HG02981 (cell line): Measurements from ENCODE around the gene HLCS.

Experiments
- ATAC-seq: cut with Tn5 transposase; IDR thresholded peaks from one replicate; pipeline ENCODE4 v1.9.1; 2021; ENCODE audit warnings: mild to moderate bottlenecking, moderate library complexity; ENCODE audit not compliant: unreplicated experiment

HLCS gene

DNA sequence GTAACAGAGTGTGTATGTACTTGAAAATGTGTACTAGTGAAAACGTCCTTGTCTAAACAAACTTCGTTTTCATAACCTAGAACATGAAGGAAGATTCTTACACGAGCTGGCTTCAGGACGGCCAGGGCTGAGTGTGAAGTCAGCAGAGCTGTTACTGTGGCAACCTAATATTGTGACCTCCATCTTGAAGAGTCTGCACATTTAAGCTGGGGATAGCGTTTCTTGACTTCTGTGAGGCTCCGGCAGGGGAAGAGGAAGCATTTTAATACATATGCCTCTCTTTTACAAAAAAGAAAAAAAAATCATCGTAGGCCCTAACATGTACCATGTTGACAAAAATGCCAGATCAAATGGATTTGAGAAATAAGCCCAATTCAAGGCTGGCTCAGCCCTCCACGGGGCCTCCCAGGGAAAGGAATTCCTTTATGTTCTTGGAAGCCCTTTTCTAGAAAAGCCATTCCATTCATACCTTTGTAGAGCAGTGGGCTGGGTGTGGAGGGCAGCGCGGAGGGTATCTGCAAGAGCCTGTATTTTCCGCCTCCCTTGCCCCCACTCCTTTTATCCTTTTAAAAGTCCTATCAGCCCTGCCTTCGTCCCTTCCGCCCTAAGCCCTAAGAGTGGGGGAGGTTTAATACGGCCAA is 216.4 kb downstream of the HLCS start:
- ATAC-seq: no peak

DNA sequence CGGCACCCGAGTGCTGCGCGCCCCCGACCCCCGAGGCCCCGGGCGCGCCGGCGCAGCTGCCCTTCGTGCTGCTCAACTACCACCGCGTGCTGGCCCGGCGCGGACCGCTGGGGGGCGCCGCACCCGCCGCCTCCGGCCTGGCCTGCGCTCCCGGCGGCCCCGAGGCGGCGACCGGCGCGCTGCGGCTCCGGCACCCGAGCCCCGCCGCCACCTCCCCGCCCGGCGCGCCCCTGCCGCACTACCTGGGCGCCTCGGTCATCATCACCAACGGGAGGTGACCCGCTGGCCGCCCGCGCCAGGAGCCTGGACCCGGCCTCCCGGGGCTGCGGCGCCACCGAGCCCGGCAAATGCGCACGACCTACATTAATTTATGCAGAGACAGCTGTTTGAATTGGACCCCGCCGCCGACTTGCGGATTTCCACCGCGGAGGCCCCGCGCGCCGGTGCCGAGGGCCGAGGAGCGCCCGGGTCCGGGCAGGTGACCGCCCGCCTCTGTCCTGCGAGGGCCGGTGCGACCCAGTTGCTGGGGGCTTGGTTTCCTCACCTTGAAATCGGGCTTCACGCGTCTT is 218.6 kb downstream of the HLCS start:
- no peak for ATAC-seq

DNA sequence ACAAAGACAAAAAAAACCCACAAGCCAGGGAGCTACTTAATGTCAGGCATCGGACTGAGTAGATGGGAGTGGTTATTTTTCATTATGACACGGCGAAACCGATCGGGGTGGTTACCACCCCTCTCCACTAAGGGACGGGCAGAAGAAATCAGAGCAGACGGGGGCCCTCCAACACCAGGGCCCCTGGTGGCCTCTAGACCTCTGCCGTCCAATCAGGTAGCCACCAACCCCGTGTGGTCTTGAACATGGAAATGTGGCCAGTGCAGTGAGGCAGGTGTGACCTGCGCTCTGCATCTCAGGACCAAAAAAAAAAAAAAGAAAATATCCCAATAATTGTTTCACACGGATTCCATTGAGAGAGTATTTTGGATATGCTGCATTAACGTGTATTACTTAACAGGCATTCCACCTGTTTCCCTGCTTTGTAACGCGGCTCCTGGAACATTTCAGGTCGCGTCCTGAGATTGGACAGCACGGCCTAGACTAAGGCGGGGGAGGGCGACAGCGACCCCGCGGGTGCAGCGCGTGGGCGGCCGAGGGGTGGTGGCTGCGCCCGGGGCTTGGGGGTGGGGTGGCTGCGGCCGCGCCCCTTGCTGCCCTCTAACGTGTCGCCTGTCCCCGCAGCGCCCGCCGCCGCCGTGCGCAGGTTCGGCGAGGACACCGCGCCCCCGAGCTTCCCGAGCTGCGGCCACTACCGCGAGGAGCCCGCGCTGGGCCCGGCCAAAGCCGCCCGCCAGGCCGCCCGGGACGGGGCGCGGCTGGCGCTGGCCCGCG is 219.2 kb downstream of the HLCS start:
- no peak for ATAC-seq

DNA sequence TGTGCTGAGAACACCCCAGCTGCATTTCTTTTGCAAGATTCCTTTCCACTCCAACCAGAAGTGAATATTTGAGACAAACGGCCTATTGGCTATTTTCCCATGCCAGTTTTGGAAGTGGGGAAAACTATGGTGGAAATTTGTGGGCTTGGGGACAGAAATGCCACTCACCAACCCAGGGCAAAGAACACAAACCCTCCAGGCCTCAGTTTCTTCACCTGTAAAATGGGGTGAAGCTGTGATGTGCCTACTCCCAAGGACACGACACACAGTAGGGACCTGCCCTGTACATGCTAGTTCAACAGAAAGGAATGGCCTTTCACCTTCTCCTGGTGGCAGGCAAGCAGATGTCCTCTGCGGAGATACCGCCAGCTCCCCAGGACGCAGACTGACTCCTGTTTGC is 221.0 kb downstream of the HLCS start:
- ATAC-seq: no peak

DNA sequence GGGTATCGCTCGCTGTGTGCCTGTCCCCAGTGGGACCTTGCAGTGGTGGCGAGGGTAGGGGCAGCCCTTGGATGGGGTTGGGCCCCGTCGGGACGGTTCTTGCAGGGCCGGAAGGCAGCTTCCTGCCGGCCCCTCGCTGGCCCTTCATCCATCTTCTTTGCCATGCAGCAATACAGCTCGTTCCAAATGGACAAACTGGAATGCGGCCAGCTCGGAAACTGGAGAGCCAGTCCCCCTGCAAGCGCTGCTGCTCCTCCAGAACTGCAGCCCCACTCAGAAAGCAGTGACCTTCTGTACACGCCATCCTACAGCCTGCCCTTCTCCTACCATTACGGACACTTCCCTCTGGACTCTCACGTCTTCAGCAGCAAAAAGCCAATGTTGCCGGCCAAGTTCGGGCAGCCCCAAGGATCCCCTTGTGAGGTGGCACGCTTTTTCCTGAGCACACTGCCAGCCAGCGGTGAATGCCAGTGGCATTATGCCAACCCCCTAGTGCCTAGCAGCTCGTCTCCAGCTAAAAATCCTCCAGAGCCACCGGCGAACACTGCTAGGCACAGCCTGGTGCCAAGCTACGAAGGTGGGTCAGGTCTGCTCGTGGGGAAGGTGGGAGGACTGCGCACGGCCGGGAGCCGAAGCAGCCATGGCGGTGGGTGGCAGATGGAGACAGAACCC is 221.8 kb downstream of the HLCS start:
- ATAC-seq: no peak

DNA sequence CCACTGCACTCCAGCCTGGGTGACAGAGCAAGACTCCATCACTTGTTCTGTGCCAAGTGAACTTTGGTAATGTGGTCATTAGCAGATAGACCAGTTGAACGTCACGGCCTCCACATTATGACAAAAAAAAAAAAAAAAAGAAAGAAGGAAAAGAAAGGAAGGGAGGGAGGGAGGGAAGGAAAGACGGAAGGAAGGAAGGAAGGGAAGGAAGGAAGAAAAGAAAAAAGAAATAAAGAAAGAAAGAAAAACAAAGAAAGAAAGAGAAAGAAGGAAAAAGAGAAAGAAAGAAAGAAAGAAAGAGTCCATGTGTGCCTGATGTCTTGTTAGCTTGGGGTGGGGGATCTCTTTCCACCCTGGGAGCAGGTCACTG is 222.3 kb downstream of the HLCS start:
- no peak for ATAC-seq

DNA sequence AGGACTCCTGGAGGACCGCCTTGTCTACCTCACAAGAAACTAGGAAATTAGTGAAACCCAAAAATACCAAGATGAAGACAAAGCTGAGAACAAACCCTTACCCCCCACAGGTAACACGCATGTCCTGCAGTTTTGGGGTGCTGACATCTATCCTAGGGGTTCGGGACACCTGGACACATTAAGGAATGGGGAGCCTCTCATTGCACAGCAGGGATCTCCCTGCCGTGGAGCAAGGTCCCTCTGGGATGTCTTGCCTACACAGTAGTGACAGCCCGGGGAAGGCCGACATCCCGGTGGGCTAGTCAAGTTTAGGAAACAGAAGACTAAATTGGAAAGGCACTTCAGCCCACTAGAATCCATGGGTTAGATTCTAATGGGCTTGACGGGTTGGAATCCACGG is 223.0 kb downstream of the HLCS start:
- no peak for ATAC-seq

DNA sequence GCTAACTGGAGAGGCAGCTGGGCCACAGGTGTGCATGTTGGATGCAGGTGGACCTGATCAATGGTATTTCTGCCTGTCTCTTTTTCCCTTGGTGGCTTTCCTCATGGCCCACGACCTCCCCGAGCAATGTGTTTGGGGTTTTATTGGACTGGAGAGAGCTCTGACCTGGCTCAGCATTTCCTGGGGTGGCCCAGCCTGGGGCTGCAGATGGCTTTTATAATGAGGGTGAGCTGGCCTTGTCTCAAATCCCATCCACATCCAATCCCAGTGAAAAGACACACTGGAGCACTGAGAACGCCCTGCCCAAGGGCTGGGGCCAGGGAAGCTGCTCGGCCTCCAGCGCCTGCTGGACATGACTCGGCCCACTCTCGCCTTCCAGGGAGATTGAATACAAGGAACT is 223.5 kb downstream of the HLCS start:
- ATAC-seq: no peak

DNA sequence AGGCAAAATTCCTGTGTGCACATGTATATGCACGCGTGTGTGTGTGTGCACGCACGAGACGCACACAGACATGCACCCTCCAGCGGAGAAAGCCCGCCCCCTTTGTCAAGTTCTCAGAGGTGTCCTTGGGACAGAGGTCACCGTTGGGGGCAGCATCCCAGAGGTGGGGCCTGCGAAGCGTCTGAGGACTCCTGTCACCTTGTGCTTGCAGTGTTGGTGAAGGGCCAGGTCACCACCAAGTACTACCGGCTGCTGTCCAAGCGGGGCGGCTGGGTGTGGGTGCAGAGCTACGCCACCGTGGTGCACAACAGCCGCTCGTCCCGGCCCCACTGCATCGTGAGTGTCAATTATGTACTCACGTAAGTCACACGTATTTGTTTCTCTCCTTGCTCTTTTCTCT is 225.0 kb downstream of the HLCS start:
- ATAC-seq: no peak

DNA sequence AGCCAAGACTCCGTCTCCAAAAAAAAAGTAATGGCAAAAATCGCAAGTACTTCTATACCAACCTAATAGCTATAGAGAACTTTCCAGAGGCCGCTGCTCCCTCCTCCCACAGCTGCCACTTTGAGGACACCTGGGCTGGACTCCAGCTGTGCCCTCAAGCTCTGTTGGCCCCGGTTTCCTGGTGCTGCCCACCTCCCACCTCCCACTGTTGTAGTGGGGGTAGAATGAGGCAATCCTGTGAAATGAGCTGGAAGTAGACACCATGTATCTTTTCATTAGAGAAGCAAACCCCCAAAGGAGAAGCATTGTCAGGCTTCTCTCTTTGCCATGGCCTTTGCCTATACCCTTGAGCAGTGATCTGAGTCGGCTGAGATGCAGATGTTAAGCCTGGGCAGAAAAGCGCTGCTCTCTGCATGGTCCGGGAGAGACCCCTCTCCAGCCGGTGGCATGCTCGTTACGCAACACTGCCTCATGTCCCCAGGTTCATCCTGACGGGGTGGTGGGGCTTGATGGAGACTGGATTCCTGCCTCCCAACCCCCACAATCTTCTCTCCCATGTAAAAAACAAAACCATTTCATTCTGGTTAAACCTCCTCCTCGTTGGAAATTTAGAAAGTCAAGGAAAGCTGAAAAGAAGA is 227.9 kb downstream of the HLCS start:
- ATAC-seq: no peak

DNA sequence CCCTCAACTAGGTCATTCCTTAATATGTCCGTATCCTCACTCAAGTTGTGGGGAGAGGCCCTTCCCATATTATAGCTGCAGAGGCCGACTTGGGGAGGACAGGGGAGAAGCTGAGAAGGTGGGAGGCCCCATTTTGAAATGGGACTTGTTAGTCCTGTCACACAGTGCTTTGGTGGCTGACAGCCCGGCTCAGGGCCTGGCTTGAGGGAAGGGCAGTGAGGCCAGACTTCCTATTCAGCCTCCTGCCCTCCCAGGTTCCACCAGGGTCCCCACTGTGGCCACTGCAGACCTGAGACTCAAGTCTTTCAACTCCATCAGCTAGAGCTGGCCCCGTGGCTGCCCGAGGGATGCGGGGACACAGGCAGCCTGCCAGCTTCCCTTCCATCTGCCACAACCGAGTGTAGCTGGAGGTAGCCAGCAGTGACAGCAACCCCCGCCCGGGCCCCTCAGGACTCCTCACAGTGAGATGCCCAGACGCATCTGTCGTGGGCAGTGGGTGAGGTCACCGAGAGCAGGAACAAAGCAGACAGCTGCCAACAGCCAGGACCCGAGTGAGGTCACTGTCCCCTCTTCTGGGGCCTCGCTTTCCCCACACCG is 230.6 kb downstream of the HLCS start:
- no peak for ATAC-seq

DNA sequence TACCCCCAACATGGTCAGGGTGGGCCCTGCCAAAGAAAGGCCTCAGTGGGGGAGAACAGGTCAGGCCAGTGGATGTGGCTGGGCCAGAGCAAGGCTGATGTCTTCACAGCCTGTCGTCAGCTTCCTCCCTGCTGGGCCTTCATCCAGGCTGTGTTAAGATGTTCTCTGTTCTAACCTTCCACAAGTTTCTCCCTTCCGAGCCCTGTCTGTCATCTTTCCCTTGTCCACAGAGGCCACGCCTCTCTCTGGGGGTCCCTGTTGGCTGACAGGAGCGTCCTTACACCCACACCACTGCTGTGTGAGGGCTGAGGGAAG is 231.3 kb downstream of the HLCS start:
- ATAC-seq: no peak

DNA sequence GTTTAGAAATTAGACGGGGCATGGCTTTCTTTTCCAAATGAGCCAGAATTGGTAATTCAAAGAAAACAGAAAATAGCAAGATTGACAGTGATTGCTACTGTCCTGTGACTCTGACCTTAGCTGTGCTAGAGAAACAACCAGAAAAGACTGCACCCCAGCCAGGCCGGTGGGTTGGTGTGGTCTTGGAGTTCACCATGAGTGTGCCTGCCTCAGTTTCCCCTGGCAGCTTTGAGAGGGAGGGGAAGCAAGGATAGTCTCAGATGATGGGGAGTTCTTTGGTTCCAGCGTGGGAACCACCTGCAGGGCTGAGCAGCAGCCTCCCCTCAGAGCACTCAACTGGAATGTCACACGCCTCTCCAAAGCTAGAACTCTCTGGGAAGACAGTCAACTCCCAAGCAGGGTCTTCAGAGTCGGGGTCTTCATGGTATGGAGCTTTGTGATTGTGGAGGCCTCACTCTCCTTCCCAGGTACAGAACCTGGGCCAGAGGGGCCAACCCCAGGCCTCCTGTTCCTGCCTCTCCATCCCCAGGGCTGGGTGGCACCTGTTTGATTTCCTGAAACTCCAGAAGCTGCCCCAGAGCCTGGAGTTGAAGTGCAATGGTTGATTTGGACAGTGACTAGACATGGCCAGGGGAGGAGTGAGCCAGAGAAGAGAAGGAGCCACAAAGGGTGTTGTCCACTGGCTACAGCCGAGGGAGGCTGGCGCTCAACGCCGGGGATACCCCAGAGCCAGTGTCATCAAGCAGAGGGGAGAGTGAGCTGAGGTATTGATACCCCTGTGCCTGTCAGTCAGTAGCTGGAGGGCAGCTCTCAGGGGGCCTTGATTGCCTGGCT is 231.9 kb downstream of the HLCS start:
- ATAC-seq: no peak

DNA sequence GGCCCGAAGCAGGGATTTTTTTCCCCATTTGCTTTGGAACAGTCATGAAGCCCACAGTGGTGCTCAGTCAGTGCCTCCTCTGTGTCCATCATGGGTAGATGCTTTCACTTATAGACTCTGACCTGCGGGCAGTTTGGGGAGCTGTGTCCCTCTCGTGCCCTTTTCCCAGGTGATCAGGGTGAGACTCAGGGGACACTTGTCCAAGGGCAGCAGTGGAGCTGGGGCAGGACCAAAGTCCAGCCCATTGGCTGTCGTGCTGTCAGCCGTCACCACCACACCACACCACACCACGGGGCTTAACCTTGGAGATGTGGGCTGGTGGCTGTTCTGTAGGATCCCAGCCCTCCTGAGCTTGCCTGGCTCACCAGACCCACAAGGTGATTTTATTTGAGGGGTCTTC is 232.6 kb downstream of the HLCS start:
- no peak for ATAC-seq

DNA sequence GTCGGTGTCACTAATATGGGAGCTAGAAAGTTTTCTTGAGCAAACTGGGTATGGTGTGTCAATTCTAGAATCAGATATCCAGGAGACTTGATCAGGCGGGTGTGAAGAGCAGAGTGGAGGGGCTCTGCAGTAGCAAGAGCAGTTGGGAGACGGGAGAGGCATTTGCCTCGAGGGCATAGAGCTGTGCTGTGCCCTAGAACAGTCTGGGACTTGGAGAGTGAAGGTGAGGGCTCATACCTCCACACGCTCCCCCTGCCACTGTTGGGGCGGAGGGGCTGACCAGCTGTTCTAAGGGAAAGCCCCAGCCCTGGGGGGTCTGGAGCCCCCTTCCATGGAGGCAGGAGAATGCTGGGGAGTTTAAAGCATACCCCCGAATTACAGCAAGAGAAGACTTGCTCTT is 233.7 kb downstream of the HLCS start:
- no peak for ATAC-seq

DNA sequence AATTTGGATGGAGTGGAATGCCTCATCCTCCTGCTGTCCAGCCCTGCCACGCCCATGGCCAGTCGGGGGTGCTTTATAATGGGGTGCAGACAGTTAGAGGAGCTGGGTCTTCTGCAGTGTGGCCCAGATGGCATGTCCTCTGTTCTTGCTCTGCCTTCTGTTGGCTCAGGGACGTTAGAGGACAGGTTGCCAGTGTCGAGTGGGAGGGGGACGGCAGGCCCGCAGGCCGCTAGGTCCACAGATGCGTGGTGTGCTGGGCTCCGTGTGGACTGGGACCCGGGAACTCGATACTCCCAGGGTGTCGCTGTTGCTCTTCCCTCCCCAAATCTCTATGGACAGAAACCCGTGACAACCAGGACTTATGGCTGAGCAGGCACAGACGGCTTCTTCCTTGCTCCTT is 234.3 kb downstream of the HLCS start:
- no peak for ATAC-seq

DNA sequence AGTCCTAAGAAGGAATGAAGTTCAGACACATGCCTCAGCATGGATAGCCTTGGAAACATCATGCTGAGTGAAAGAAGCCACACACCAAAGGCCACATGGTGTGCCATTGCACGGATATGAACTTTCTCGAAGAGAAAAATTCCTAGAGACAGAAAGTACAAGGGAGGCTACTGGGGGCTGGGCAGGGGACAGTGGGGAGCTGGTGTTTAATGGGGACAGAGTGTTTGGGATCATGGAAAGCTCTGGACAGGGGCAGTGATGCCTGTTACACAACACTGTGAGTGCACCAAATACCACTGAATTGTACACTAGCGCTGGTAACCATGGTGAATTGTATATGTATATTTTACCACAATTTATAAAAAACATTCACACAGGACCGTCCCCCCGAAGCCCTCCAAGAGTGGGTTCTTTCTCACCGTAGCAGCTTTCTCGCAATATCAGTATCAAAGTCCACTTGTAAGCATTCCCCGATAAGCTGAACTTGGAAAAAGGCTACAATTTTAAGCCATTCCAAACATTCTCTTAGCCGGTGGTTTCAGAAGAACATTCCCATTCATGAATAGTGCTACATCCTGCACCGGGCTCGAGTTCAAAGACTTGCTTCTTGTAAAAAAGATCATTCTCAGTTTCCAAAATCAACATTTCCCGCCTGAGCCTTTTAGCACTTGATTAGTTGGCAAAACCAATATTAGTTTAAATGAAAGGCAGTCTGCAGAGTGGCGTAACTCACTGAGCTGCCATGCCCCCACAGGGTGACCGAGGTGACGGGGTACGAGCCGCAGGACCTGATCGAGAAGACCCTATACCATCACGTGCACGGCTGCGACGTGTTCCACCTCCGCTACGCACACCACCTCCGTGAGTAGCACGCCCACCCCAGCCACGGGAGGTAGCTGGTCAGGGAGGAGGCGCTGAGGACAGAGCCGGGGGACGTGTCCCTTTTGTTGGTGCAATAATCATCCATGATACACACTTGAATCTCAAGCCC is 235.9 kb downstream of the HLCS start:
- ATAC-seq: no peak

DNA sequence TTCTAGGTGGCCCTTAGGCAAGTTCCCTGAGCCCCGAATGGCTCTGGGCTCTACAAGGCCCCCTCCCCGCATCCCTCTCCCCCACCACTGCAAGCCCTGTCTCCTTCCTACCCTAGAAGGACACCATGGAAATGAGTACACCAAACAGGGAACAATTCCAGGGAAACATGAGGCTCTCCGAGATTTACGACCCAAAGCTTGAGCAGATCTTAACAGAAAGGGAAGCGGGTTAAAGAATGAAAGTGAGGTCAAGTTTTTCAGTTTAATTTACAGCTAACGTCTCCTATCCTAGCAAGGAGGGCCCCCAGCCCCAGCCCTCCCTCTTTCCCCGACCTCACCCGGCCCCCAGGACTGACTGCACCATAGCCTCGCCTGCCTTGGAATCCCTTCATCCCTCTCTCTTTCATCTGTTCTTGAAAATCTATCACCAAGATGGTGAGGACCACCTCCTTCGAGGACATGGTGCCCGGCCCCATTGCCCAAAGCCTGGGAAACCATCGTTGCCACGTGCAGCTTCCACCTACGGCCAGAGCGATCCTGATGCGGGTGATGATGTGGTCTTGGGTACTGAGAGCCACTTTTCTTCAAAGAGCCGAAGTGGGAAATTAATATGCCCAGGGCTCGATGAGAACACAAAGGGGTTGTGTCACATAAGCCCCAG is 237.0 kb downstream of the HLCS start:
- ATAC-seq: no peak
